KMS-11 (cell line): Measurements from ENCODE around the gene COX18.

ENCODE experiments used
- H2AFZ ChIP-seq: fragments of 200-600 bp; sonication (generic); 2 replicates; pipeline ENCODE4 v1.6.1; 2016; ENCODE audit warnings: antibody characterized with exemption, mixed run types, low read depth
- H3K27ac ChIP-seq: fragments of 200-600 bp; sonication (generic); 2 replicates; pipeline ENCODE4 v1.6.1; 2016; ENCODE audit warnings: mild to moderate bottlenecking, mixed run types
- H3K27me3 ChIP-seq: fragments of 200-600 bp; sonication (generic); 2 replicates; pipeline ENCODE4 v1.6.1; 2017; ENCODE audit warnings: mild to moderate bottlenecking, low read depth, mixed run types, moderate library complexity; ENCODE audit not compliant: insufficient read depth
- H3K36me3 ChIP-seq: fragments of 200-600 bp; sonication (generic); 2 replicates; pipeline ENCODE4 v1.6.1; 2017; ENCODE audit warnings: mild to moderate bottlenecking, mixed run types; ENCODE audit not compliant: insufficient read depth
- H3K4me1 ChIP-seq: fragments of 200-600 bp; sonication (generic); 2 replicates; pipeline ENCODE4 v1.6.1; 2016; ENCODE audit warnings: mild to moderate bottlenecking, low read depth, mixed run types; ENCODE audit not compliant: poor library complexity, severe bottlenecking
- H3K4me2 ChIP-seq: fragments of 200-600 bp; sonication (generic); 2 replicates; pipeline ENCODE4 v1.7.0; 2016; ENCODE audit warnings: mild to moderate bottlenecking, mixed run types
- H3K4me3 ChIP-seq: fragments of 200-600 bp; sonication (generic); IDR thresholded peaks from 2 replicates; pipeline ENCODE4 v1.6.1; 2017; ENCODE audit warnings: low read depth, low read length, mixed read lengths; ENCODE audit not compliant: insufficient read depth
- H3K79me2 ChIP-seq: fragments of 200-600 bp; sonication (generic); 2 replicates; pipeline ENCODE4 v1.6.1; 2016; ENCODE audit warnings: low read depth, mixed run types; ENCODE audit not compliant: insufficient read depth
- H3K9ac ChIP-seq: fragments of 200-600 bp; sonication (generic); 2 replicates; pipeline ENCODE4 v1.6.1; 2016; ENCODE audit warnings: mild to moderate bottlenecking, mixed run types
- H4K20me1 ChIP-seq: fragments of 200-600 bp; sonication (generic); 2 replicates; pipeline ENCODE4 v1.6.1; 2016; ENCODE audit warnings: mild to moderate bottlenecking, mixed run types; ENCODE audit not compliant: insufficient read depth
- CTCF ChIP-seq: fragments of 200-600 bp; sonication (generic); conservative IDR thresholded peaks from 2 replicates; pipeline ENCODE4 v1.6.1; 2017; ENCODE audit warnings: low read depth, mild to moderate bottlenecking, antibody characterized with exemption, low read length, moderate library complexity, mixed read lengths

Gene COX18

GRCh38 chr4:73006286-73006990 lies 63.1 kb downstream of the COX18 start:
- H3K4me1 ChIP-seq = no peaks in the 10 kb centered on the region
- no peak overlapping the region for H3K4me3 ChIP-seq
- no peaks in the 10 kb centered on the region for H3K36me3 ChIP-seq
- no peak overlapping the region for H3K9ac ChIP-seq
- TF ChIP-seq CTCF = no peak
- H3K27me3 ChIP-seq = no peaks in the 10 kb centered on the region
- H2AFZ ChIP-seq = no peak overlapping the region
- H3K4me2 ChIP-seq = no peak overlapping the region
- H3K79me2 ChIP-seq = no peaks in the 10 kb centered on the region
- no peak overlapping the region for H3K27ac ChIP-seq
- H4K20me1 ChIP-seq = no peaks in the 10 kb centered on the region

GRCh38 chr4:73005514-73005913 lies 64.0 kb downstream of the COX18 start:
- H3K79me2 ChIP-seq = no peaks in the 10 kb centered on the region
- H4K20me1 ChIP-seq = no peaks in the 10 kb centered on the region
- H3K4me2 ChIP-seq = no peak overlapping the region
- no peaks in the 10 kb centered on the region for H3K36me3 ChIP-seq
- H2AFZ ChIP-seq = no peak overlapping the region
- H3K4me3 ChIP-seq = no peak overlapping the region
- no peak overlapping the region for H3K9ac ChIP-seq
- no peak for TF ChIP-seq CTCF
- H3K27me3 ChIP-seq = no peaks in the 10 kb centered on the region
- H3K27ac ChIP-seq = no peak overlapping the region
- no peaks in the 10 kb centered on the region for H3K4me1 ChIP-seq
